Stimulated activated CD4-positive, alpha-beta T cell treated with anti-CD3 and anti-CD28 coated beads, Interleukin-1b, Interleukin-23, amount 100 ng/mL, for 1 hour (primary cell): ENCODE measurements around the gene MEAK7.

Experiments used
- DNase-seq, 2 donors: peaks; one replicate each; pipeline ENCODE4 v3.0.0-alpha.2; 2020; ENCODE audit warnings: low read depth in 2 of 2

MEAK7 gene

DNA sequence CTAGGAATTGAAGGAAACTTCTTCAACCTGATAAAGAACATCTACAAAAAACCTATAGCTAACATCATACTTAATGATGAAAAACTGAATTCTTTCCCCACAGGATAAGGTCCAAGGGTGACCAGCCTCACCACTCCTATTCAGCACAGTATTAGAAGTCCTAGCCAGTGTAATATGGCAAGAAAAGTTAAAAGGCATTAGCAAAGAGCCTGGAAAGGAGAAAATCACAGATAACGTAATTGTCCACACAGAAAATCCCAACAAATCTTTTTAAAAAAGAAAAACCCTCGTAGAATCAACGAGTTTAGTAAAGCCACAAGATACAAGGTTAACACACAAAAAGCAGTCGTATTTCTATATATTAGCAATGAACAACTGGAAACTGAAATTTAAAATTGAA is 37.8 kb downstream of the MEAK7 start:
- DNase-seq: no peak

GRCh38 chr16:84465154-84465553 is 39.3 kb downstream of the MEAK7 start:
- DNase-seq: no peak

- no peak for DNase-seq
Observed at GRCh38 chr16:84464116-84464515, 40.3 kb downstream of the MEAK7 start.

- DNase-seq: no peak
Observed at GRCh38 chr16:84463221-84463620, 41.2 kb downstream of the MEAK7 start.

DNA sequence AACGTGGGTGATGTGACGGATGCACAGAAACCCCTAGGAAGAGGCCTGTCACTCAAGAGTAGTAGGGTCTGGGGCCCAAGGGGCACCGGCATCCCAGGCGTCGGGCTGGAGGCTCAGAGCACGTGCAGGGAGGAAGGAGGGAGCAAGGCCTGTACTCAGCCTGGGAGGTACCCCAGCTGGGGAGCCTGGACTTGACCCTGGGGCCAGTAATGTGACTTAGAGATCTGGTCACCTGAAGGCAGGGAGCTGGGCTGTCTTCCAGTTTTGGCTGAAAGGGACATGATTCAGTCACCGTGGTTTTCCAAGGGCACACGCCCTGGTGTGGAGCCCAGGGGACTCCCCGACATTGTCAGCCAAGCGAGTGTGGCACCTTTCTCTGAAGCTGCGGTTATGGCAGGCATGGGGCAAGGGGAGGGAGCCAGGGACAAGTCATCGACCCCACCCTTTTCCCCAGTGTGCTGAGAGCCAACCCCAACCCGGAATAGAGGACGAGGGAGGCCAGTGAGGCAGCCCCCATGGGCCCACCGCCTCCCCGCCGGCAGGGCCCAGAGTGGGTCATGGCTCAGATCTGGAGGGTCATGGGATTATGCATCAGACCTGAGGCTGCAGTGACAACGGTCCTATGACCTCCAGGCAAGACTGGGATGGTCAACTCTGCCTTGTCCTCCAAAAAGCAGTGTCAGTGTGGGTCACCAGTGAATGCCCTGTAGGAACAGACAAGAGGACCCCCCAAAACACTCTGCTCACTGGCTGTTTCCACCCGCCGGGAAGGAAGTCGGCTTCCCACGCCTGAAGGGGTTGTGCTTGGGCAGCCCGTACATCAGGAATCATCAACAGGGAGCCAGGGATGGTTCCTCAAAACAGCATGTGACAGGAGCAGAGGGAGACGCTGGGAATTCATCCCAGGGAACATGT is 41.9 kb downstream of the MEAK7 start:
- no peak for DNase-seq

- no peak for DNase-seq
Observed at GRCh38 chr16:84461413-84462295, 42.8 kb downstream of the MEAK7 start.

DNA sequence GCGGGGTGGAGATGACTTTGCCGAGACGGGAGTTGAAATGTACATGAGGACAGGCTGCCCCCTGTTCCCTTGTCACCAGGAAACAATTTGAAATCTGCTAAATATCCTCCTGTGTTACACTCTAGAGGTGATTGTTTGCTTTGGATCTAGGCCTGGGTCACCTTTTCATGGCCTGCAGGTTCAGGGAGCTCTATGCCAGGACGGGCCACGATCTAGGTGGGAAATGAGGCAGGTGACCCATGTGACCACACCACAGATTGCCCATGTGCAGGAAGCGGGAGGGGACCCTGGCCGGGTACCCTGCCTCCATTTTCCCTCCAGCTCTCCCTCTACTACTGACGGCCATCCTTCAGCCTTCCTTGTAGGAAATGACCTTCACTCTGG is 43.4 kb downstream of the MEAK7 start:
- no peak for DNase-seq

GRCh38 chr16:84460406-84461028 is 43.9 kb downstream of the MEAK7 start:
- DNase-seq: no peak

- no peak for DNase-seq
Observed at GRCh38 chr16:84459941-84460405, 44.5 kb downstream of the MEAK7 start.

DNA sequence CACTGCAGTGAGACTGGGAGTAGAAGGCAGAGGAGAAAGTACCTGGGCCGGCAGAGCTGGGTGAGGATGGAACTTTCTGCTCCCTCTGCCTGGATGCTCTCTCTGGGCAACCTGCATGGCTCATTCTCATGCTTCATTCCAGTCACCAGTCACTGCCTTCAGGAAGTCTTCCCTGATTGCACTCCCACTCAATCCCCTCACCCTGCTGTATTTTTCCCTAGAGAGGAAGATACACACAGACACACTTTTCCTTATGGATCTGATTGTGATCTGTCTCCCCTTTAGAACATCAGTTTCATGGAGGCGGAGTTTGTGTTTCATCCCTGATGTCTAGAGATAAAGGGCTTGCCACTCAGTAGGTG is 44.9 kb downstream of the MEAK7 start:
- DNase-seq: no peak

GRCh38 chr16:84458606-84459532 is 45.6 kb downstream of the MEAK7 start:
- no peak for DNase-seq

DNA sequence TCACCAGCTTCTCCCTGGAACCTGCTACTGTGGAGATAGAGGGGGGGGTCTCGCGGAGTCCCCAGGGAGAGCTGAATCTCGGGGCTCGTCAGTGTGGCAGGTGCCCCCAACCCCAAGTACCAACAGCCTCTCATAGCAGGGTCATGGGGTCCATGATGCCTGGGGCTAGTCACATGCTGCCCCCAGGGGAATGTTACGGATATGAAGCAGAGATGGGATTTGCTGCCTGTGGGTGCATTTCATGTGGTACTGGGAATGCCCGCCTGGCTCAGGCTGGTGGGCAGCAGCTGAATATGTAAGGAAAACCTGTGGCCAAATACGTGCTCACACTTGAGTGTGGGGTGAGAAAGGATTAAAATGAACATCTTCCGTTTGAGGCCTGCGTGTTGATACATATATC is 49.4 kb downstream of the MEAK7 start:
- no peak for DNase-seq
